HG03175 (cell line): Measurements from ENCODE around the gene MINDY2.
"Not testable (repeated sequence)": the region's sequence is repeated elsewhere in the genome, so short reads cannot be mapped to it uniquely, and the experiment has no call there.

Experiments used
- ATAC-seq: cut with Tn5 transposase; IDR thresholded peaks from one replicate; pipeline ENCODE4 v1.9.1; 2021; ENCODE audit warnings: mild to moderate bottlenecking, moderate library complexity; ENCODE audit not compliant: unreplicated experiment

Gene MINDY2

GRCh38 chr15:58752716-58753115 is 18.4 kb upstream of the MINDY2 start:
- ATAC-seq: no peak

DNA sequence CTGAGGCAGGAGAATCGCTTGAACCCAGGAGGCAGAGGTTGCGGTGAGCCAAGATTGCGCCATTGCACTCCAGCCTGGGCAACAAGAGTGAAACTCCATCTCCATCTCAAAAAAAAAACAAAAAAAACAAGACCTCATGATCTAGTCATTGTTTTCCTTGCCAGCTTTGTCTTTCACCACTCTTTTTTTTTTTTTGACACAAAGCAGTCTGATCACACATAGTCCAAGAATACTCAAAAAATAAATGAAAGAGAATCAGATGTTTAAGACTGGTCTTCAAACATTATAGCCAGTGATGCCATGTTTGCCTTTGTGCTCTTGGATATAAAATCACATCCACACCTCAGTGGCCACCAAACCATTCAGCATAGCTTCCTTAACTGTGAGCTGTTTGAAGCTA is 15.8 kb upstream of the MINDY2 start:
- no peak for ATAC-seq

DNA sequence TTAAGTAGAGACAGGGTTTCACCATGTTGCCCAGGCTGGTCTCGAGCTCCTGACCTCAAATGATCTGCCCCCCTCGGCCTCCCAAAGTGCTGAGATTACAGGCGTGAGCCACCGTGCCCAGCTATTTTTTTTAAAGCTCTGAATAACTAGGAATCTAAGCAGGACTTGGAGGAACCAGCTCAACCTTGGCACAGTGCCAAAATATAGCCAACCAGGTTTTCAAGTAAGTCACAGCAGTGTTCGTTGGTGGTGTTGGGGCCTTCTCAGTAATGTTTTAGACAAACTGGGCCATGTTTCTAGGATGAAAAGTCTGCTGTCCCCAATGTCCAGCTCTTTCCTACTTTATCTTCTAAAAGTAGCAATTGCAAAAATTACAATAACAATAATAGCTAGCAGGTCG is 15.1 kb upstream of the MINDY2 start:
- ATAC-seq: no peak

DNA sequence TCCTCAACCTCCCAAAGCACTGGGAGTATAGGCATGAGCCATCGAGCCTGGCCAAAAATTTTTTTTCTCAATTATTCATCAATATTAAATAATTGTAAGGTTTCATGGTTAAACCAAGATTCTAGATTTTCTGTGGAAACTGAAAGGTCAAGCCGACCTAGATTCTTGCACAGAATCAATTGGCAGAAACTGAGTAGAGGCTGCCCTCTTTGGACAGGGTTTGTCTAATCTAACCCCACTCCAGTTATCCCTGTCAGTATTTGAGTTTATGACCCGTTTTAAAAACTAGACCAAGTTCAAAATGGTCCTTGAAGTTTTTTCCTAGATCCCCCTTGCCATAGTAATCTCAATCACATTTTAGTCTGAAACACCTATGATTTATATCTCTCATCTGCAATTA is 13.0 kb upstream of the MINDY2 start:
- no peak for ATAC-seq

- no peak for ATAC-seq
Measured at GRCh38 chr15:58760385-58761009, 10.6 kb upstream of the MINDY2 start.

DNA sequence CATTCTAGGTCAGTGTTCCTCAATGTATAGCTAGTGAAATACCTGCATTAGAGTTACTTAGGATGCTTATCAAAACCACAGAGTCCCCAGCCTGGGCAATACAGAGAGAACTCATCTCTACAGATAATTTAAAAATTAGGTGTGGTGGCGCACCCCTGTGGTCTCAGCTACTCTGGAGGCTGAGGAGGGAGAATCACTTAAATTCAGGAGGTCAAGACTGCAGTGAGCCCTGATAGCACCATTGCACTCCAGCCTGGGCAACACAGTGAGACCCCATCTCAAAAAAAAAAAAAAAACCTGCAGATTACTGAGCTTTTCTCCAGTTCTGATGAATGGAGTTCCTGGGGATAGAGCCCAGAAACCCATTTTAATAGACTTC is 10.1 kb upstream of the MINDY2 start:
- ATAC-seq: no peak

- no peak for ATAC-seq
Measured at GRCh38 chr15:58762285-58762684, 8.8 kb upstream of the MINDY2 start.

DNA sequence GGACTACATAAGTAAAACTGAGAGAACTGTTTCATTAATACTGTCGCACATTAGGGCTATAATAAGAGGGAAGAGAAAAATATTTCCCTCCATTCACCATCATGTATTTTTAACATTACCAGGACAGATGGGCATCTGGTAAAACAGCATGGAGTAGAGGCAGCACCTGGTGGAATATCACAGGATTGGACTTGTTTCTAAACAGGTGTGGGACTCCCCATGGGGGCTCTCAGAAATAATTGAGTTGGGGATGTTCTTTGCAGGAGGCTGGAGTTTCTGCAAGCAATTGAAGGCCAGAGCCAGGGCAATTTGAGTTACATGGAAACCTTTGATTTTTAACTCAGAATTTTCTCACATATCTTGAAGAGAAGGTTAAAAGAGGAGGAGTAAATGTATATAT is 8.4 kb upstream of the MINDY2 start:
- no peak for ATAC-seq

GRCh38 chr15:58764468-58764867 is 6.6 kb upstream of the MINDY2 start:
- ATAC-seq: no peak

DNA sequence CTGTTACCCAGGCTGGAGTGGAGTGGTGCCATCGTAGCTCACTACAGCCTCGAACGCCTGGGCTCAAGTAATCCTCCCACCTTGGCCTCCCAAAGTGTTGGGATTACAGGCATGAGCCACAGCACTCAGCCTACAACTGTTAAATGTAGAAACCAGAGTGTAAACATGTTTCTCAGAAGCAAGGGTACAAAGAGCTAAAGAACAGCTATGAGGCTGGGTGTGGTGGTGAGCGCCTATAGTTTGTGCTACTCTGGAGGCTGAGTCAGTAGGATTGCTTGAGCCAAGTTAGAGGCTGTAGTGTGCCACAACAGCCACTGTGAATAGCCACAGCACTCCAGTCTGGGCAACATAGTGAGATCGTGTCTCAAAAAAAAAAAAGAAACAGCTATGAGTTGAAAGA is 4.8 kb upstream of the MINDY2 start:
- no peak for ATAC-seq

DNA sequence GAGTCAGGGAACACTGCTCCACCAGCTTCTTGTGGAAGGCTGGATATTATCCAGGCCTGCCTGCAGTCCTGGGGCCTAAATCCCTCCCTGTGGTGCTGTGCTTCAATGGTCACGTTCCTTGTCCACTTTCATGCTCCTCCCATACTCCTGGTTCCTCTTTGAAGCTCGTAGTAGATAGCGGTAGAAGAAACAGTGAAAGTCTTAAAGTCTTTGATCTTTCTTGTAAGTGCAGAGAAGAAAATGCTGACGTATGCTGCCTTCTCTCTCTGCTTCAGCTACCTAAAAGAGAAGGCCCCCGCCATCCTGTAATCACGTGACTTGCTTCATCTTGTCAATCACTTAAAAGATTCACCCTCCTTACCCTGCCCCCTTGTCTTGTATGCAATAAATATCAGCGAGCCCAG is 2.5 kb upstream of the MINDY2 start:
- not testable (repeated sequence) for ATAC-seq

DNA sequence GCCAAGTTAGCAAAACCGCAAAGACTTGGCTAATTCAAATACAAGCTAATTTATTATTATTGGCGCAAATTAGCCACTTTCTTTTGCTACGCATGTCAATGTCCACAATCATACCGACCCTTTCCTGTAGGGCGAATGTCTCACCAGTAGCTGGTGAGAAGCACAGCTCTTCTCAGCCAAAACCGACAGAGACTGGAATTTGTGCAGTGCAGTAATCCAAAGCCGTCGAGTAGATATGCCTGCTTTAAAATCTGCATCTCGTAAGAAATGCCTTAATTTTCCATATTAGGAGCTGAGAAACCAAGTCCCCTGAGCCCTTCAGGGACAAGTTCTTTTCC is 614 bp upstream of the MINDY2 start:
- peak; percentile 40 for ATAC-seq

GRCh38 chr15:58771621-58772250 is 634 bp downstream of the MINDY2 start:
- ATAC-seq: peak; percentile 4

GRCh38 chr15:58773024-58773423 is 1.9 kb downstream of the MINDY2 start:
- no peak for ATAC-seq

GRCh38 chr15:58775402-58775801 is 4.3 kb downstream of the MINDY2 start:
- no peak for ATAC-seq

GRCh38 chr15:58777107-58777506 is 6.0 kb downstream of the MINDY2 start:
- peak; percentile 73 for ATAC-seq

GRCh38 chr15:58779554-58779953 is 8.5 kb downstream of the MINDY2 start:
- ATAC-seq: no peak

DNA sequence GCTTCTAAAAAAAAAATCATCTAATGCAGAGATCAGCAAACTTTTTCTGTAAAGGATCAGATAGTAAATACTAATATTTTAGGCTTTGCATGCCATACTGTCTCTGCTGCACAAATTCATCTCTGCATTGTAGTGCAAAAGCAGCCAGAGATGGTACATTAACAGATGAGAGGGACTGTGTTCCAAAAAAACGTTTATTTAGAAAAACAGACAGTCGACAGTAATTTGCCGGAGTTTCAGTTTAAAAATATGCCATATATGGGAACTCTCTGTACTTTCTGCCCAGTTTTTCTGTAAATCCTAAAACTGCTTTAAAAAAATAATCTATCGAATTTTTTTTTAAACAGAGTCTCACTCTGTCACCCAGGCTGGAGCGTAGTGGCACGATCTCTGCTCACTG is 14.3 kb downstream of the MINDY2 start:
- ATAC-seq: no peak

DNA sequence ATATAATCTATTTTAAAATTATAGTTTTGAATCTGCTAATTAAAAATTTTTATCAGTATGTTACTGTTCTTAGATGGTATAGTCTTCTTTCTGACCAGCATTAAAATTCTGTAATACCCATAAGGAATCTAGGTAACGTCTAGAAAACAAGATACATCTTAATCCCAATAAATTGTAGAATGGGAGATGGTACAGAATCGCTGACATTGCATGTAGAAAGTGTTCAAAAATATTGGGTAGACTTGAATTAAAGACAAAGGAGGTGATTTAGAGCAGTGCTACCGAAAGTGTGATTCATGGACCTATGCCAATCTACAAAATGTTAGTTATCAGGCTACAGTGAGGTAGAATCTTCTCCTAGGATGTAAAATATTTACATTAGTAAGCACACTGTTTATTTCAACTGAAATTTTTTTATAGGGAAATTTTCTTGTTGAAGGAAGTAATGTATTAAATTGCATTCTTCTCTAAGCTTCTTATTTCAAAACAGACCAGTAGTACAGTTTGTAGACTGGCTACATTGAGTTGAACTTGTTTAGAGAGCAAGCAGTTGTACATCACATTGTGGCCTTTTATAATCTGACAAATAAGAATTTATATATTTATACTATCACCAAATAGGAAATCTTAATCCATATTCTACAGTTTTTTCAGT is 17.1 kb downstream of the MINDY2 start:
- ATAC-seq: no peak

DNA sequence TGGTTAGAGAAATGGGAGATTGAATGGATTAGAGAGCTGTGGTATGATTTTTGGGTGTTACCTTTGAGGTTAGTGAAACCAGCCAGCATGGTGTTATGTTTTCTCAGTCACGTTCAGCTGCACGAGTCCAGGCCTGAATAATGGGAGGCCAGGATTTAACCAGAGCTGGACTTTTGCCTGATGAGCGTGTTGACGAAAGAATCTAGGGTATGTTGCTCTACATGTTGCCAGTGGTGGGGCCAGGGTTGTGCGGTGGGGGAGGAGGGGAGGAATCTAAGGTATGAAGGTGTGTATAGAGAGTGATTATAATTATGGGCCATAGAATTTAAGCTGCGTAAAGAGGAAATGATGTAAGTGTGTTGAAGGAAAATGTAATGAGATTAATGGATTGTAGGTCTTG is 22.8 kb downstream of the MINDY2 start:
- no peak for ATAC-seq

- no peak for ATAC-seq
Measured at GRCh38 chr15:58795825-58796224, 24.7 kb downstream of the MINDY2 start.

DNA sequence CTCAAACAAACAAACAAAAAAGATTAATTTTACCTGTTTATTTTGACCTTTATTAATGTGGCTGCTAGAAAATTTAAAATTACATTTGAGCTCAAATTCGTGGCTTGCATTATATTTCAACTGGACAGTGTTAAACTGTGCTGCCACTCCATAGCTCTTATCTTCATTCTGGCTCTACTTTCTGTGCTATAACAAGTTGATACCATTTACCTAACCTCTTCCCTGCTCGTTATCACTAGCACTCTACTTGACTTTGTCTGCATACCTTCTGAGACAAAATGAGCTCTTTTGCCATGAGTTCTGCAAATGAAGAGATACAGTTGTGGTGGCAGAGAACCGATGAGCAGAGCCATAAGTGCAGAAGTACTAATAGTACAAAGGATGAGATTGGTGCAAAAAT is 26.4 kb downstream of the MINDY2 start:
- ATAC-seq: no peak

- no peak for ATAC-seq
Measured at GRCh38 chr15:58805095-58805494, 34.0 kb downstream of the MINDY2 start.
